ENCODE data around the gene PIF1.
"Not testable (repeated sequence)": the region's sequence is repeated elsewhere in the genome, so short reads cannot be mapped to it uniquely, and the experiment has no call there.

The PIF1 gene

GRCh38 chr15:64808785-64809453, 16.5 kb downstream of the PIF1 start:
- DNase-seq: no peak

GRCh38 chr15:64807751-64808222, 17.7 kb downstream of the PIF1 start:
- DNase-seq: no peak

- no peak for DNase-seq
Measured at GRCh38 chr15:64807051-64807749, 18.2 kb downstream of the PIF1 start.

- no peak for DNase-seq
Measured at GRCh38 chr15:64806509-64806908, 18.9 kb downstream of the PIF1 start.

GRCh38 chr15:64804619-64805018, 20.8 kb downstream of the PIF1 start:
- no peak for DNase-seq

- no peak for DNase-seq
Measured at GRCh38 chr15:64803526-64803925, 21.9 kb downstream of the PIF1 start.

- no peak for DNase-seq
Measured at GRCh38 chr15:64800476-64800875, 25.0 kb downstream of the PIF1 start.

- not testable (repeated sequence) for DNase-seq
Measured at GRCh38 chr15:64798905-64799304, 26.5 kb downstream of the PIF1 start.

- not testable (repeated sequence) for DNase-seq
Measured at GRCh38 chr15:64795921-64796320, 29.5 kb downstream of the PIF1 start.

GRCh38 chr15:64795299-64795698, 30.1 kb downstream of the PIF1 start:
- DNase-seq: not testable (repeated sequence)

- DNase-seq: no peak
Measured at GRCh38 chr15:64792282-64792681, 33.2 kb downstream of the PIF1 start.

GRCh38 chr15:64791401-64791800, 34.0 kb downstream of the PIF1 start:
- DNase-seq: no peak

- DNase-seq: no peak
Measured at GRCh38 chr15:64783796-64784195, 41.7 kb downstream of the PIF1 start.

GRCh38 chr15:64782751-64783150, 42.7 kb downstream of the PIF1 start:
- DNase-seq: no peak

GRCh38 chr15:64781299-64781698, 44.1 kb downstream of the PIF1 start:
- DNase-seq: no peak

GRCh38 chr15:64780600-64781156, 44.8 kb downstream of the PIF1 start:
- DNase-seq: no peak

GRCh38 chr15:64779630-64780029, 45.8 kb downstream of the PIF1 start:
- no peak for DNase-seq

- no peak for DNase-seq
Measured at GRCh38 chr15:64779024-64779423, 46.4 kb downstream of the PIF1 start.

- DNase-seq: no peak
Measured at GRCh38 chr15:64776402-64776786, 49.1 kb downstream of the PIF1 start.

GRCh38 chr15:64775551-64776401, 49.7 kb downstream of the PIF1 start, which contains the start of gene RBPMS2:
RBPMS2 (minus strand) TSS chr15:64775589; CDS start chr15:64775319, 270 bp downstream.
- peak; percentile 7 for DNase-seq

- no peak for DNase-seq
Measured at GRCh38 chr15:64774629-64775493, 50.6 kb downstream of the PIF1 start.

- DNase-seq: no peak
Measured at GRCh38 chr15:64774037-64774628, 51.3 kb downstream of the PIF1 start.
